Inflammatory macrophage (primary cell): ENCODE measurements around the gene HHIPL1.
"Not testable (repeated sequence)": the region's sequence is repeated elsewhere in the genome, so short reads cannot be mapped to it uniquely, and the experiment has no call there.

Source experiments
- DNase-seq, 2 donors: peaks; one replicate each; pipeline ENCODE4 v3.0.0-alpha.2; 2020 to 2022

The HHIPL1 gene

GRCh38 chr14:99635116-99635515 is 9.8 kb upstream of the HHIPL1 start:
- DNase-seq: no peak

- DNase-seq: no peak
Measured at GRCh38 chr14:99636487-99636886, 8.4 kb upstream of the HHIPL1 start.

- no peak for DNase-seq
Measured at GRCh38 chr14:99637624-99638023, 7.3 kb upstream of the HHIPL1 start.

GRCh38 chr14:99642771-99643170 is 2.2 kb upstream of the HHIPL1 start:
- not testable (repeated sequence) for DNase-seq

GRCh38 chr14:99643343-99643742 is 1.6 kb upstream of the HHIPL1 start:
- DNase-seq: no peak

- no peak for DNase-seq
Measured at GRCh38 chr14:99644035-99644587, 818 bp upstream of the HHIPL1 start.

- no peak for DNase-seq
Measured at GRCh38 chr14:99645545-99646505, 896 bp downstream of the HHIPL1 start.

- DNase-seq: no peak
Measured at GRCh38 chr14:99647411-99647810, 2.5 kb downstream of the HHIPL1 start.

GRCh38 chr14:99648027-99648784 is 3.3 kb downstream of the HHIPL1 start:
- DNase-seq: no peak

- DNase-seq: no peak
Measured at GRCh38 chr14:99649219-99649618, 4.3 kb downstream of the HHIPL1 start.

- DNase-seq: no peak
Measured at GRCh38 chr14:99649643-99650042, 4.7 kb downstream of the HHIPL1 start.

GRCh38 chr14:99650189-99650588 is 5.3 kb downstream of the HHIPL1 start:
- DNase-seq: no peak

- no peak for DNase-seq
Measured at GRCh38 chr14:99651953-99652746, 7.2 kb downstream of the HHIPL1 start.

- no peak for DNase-seq
Measured at GRCh38 chr14:99654235-99654985, 9.5 kb downstream of the HHIPL1 start.

- DNase-seq: no peak
Measured at GRCh38 chr14:99655521-99655920, 10.6 kb downstream of the HHIPL1 start.

GRCh38 chr14:99656171-99656570 is 11.2 kb downstream of the HHIPL1 start:
- DNase-seq: no peak

- no peak for DNase-seq
Measured at GRCh38 chr14:99657645-99658155, 12.8 kb downstream of the HHIPL1 start.

GRCh38 chr14:99658218-99658845 is 13.4 kb downstream of the HHIPL1 start:
- no peak for DNase-seq

GRCh38 chr14:99659333-99659741 is 14.4 kb downstream of the HHIPL1 start:
- no peak for DNase-seq

- DNase-seq: no peak
Measured at GRCh38 chr14:99660006-99660566, 15.2 kb downstream of the HHIPL1 start.

- no peak for DNase-seq
Measured at GRCh38 chr14:99660794-99661193, 15.9 kb downstream of the HHIPL1 start.
